SHP77 (cell line): ENCODE results near the gene OTOG.

Experiments
- DNase-seq, 2 experiments: peaks; one replicate each; lab custom pipeline; 2025; lab: John Stamatoyannopoulos, UW

The OTOG gene

GRCh38 chr11:17633279-17633986, 86.4 kb downstream of the OTOG start:
- no peak for DNase-seq

DNA sequence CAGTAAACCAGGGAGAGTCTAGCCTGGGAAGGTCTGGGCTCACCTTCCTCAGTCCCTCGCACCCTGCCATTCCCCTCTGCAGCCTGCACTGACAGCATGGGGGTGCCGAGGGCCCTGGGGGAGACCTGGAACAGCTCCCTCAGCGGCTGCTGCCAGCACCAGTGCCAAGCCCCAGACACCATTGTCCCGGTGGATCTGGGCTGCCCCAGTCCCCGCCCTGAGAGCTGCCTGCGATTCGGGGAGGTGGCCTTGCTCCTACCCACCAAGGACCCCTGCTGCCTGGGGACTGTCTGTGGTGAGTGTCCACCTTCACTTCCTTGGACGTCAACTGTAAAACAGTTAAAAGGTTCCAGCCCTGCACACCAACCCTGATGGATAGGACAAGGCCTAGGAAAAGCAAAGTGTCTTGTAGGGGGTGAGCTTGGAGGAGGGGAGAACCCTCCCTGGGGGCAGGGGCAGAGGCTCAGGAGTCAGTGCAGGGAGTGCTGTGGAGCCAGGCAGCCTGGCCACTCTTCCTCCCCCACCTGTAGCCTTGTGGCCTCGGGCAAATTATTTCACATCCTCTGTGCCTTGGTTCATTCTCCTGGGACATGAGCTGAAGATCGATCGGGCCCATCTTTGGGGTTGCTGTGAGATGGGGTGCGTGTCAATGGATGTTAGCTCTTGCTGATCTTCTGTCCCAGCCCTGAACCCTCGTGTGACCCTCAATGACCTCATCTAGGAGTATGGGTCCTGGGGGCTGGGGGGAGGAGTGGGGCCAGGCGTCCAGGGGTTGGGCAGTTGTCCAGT, 87.1 kb downstream of the OTOG start:
- no peak for DNase-seq

DNA sequence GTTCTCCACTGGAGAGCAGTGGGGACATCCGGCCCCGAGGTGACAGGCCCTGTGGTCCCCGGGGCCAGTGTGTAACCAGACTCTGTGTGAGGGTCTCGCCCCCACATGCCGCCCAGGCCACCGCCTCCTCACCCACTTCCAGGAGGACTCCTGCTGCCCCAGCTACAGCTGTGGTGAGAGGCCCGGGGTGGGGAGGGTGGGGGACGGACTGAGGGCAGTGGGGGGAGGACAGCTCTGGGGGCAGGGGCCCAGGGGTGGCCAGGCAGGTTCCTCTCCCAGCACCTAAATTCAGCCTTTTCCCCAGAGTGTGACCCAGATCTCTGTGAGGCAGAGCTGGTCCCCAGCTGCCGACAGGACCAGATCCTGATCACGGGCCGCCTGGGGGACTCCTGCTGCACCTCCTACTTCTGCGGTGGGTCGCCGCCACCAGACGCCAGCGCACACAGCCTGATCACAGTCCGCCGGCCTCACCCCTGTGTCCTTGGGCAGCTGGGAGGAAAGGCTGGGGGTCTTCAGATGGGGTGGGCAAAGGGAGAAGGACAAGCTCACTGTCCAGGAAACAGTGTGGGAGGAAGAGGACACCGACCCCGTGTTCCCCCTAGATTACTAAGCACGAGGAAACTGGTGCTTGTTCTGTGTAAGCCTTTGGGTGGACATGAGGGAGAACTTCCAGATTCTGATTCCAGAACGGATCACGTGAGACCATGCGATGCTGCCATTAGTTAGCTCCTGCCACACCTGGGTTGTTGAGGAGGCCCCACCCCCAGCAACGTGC, 87.9 kb downstream of the OTOG start:
- no peak for DNase-seq

- no peak for DNase-seq
Observed at GRCh38 chr11:17635551-17635938, 88.5 kb downstream of the OTOG start.

GRCh38 chr11:17636721-17637120, 89.7 kb downstream of the OTOG start:
- no peak for DNase-seq

DNA sequence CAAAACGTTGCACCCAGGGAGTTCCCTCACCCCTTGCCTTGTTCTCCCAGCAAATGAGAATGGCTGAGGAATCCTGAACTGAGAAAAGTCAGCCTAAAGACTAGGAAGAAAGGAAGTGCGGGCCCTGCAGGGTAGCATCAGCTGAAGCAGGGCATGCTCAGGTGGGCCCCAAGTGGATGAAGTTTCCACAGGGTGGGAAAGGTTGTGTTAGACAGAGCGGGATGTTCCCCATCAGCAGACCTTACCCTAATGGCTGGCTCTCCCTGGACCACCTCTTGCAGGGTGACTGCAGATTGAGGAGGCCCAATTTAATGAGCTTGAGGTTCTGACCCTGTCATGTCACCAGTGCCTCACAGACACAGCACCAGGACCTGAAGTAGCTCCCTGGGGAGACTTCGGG, 90.8 kb downstream of the OTOG start:
- DNase-seq: no peak

- DNase-seq: no peak
Observed at GRCh38 chr11:17638311-17638710, 91.3 kb downstream of the OTOG start.

GRCh38 chr11:17639091-17639490, 92.0 kb downstream of the OTOG start:
- no peak for DNase-seq

DNA sequence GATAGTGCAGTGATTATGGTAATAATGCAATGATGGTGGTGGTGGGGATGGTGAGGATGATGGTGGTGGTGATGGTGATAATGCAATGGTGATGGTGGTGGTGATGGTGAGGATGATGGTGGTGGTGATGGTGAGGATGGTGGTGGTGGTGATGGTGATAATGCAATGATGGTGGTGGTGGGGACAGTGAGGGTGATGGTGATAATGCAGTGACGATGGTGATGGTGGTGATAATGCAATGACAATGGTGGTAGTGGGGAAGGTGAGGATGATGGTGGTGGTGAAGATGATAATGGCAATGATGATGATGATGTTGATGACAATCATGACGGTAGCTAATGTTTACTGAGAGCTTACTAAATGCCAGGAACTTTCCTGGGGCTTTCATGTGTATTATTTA, 92.7 kb downstream of the OTOG start:
- no peak for DNase-seq

GRCh38 chr11:17640493-17641164, 93.6 kb downstream of the OTOG start:
- DNase-seq: no peak

GRCh38 chr11:17641792-17642350, 94.8 kb downstream of the OTOG start:
- no peak for DNase-seq

GRCh38 chr11:17642370-17642769, 95.3 kb downstream of the OTOG start:
- DNase-seq: no peak

DNA sequence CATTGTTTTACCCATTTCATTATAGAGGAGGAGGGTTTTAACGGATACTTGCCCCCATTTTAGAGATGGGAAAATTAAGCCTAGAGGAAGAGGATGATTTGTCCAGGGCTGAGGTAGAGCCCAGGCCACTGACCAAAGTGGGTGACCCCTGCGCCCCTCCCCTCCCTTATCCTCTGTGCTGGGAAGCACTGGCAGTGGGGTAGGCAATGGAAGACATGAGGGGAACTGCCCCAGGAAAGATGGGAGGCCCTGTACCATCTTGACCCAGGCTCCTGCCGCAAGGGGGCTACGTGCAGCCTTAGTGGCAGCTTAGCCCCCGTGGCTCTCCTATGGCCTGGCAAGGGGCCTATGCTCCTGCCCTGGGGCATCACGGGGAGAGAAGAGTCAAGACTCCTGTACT, 95.9 kb downstream of the OTOG start:
- DNase-seq: no peak

GRCh38 chr11:17643506-17644405, 96.7 kb downstream of the OTOG start:
- no peak for DNase-seq

GRCh38 chr11:17645190-17645970, 98.3 kb downstream of the OTOG start:
- no peak for DNase-seq

DNA sequence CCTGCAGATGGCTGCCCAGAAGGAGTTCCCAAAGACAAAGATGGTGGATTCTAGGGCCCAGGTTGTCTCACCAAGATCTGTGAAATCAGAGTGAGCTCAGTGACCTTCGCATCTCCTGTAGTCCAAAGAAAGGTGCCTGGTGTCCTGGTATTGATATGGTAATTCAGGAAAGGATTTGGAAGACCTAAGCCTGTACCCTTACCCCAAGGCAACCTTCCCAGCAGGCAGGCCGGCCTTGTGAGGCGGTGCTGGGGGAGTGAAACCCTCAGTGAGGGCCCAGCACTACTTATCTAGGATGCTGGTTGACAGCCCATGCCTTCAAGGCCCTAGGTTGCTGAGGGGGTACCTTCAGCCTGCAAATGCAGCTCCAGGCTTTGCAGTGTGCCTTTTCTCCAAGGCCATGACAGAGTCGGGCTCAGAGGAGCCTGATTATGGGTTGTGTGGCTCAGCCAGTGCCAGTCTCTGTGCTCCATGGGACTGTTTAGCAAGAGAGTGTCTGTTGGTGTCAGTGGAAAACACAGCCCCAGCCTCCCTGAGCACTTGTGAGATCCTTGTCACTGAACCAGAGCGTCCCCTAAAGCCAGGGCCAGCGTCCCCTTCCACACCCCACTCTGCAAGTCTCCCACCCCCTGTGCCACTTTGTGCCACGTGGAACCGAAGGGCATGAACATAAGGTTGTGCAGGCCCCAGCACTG, 99.5 kb downstream of the OTOG start:
- DNase-seq: no peak

GRCh38 chr11:17648528-17648927, 101.5 kb downstream of the OTOG start:
- no peak for DNase-seq

DNA sequence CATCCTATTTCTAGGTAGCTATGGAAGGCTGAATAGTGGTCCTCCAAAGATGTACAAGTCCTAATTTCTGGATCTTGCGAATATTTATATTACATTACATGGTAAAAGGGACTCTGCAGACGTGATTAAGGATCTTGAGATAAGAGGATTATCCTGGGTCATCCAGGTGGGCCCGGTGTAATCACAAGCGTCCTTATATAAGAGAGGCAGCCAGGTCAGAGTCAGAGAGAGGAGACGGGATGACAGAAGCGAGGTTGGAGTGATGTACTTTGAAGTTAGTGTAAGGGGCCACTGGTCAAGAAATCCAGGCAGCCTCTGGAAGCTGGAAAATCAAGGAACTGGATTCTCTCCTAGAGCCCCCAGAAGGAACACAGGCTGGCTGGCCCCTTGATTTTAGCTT, 102.2 kb downstream of the OTOG start:
- no peak for DNase-seq

DNA sequence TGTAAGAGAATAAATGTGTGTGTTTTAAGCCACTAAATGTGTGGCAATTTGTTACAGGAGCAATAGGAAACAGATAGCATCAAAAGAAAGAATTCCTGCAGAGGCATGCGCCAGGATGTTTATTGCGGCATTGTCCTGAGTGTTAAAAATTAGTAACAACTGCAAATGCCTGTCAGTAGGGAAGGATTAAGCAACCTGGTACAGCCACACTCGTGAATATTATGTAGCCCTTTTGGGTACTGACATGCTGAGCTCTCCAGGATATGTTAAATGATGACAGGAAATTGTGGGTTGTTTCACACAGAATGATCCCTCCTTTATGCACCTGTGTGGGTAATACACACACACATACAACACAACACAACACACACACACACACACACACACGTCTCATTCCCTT, 102.6 kb downstream of the OTOG start:
- DNase-seq: no peak
